ENCODE measurements around the gene EPB41L4A.

GRCh38 chr5:112289465-112289864, 129.6 kb downstream of the EPB41L4A start:
- TF ChIP-seq CTCF (conservative IDR thresholded peaks at IDR 0.05; ENCODE audit: low read length) (no peak), EZH2phosphoT487 (IDR thresholded peaks at IDR 0.05; ENCODE audit: borderline replicate concordance) (no peak)
